Hypothalamus (tissue), 51 donors: ENCODE data around the gene KCNK6.

ENCODE experiments used
- DNase-seq, 51 donors: peaks; one replicate each; lab custom pipeline; 2025; lab: John Stamatoyannopoulos, UW

KCNK6 gene

GRCh38 chr19:38319421-38320258 lies at the start of gene KCNK6:
KCNK6 (plus strand) TSS chr19:38319845; CDS start chr19:38319951, 106 bp downstream.
- DNase-seq, result peak in 14 of 51 donors; percentile 10 to 51 (median 22)

DNA sequence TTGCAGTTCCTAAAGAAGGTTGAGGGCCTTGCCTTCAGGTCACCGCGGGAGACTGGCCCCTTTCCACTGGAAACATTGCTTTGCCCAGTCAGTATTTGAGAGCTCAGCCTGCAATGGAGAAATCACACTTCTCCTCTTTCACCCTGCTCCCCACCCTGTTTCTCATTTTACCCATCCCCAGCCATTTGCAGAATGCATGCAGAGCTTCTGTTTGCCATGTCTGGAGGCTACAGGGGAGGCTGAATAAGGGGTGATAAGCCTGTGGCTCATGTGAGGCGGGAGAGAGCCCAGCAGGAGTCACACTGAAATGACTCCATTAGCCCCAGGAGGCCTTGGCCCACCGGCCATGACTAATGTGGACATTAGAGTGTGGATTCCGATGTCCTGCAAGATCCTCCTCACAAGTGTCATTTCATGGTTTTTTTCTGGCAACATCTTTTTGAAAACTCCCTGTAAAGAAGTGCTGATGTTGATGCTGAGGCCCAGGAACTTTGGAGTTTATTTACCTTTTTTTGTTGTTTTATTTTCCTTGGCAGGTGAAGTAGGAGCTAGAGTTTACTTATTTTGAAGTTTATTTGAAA lies 49.0 kb upstream of the KCNK6 start:
- no peak for DNase-seq

DNA sequence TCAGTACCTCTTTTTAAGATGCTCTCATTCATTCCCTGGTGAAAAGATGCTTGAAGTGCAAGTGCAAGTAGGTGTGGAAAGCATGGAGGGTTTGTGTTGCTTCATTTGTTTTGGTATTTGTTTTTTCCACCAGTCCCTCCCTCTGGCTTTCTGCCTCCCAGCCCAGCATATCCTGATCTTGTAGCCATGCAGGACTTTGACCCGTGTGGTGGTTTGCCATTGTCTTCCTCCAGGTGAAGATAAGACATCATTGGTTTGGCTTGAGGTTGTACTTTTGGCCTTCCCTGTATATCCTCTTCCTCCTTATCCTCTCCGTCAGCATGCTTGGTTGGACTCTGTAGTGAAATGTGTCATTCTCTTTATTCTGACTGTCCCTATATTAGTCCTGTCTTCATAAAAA lies 46.1 kb upstream of the KCNK6 start:
- DNase-seq, result no peak

- peak in 37 of 51 donors; percentile 7 to 83 (median 49) for DNase-seq
Measured at GRCh38 chr19:38274739-38275138, 44.9 kb upstream of the KCNK6 start.

DNA sequence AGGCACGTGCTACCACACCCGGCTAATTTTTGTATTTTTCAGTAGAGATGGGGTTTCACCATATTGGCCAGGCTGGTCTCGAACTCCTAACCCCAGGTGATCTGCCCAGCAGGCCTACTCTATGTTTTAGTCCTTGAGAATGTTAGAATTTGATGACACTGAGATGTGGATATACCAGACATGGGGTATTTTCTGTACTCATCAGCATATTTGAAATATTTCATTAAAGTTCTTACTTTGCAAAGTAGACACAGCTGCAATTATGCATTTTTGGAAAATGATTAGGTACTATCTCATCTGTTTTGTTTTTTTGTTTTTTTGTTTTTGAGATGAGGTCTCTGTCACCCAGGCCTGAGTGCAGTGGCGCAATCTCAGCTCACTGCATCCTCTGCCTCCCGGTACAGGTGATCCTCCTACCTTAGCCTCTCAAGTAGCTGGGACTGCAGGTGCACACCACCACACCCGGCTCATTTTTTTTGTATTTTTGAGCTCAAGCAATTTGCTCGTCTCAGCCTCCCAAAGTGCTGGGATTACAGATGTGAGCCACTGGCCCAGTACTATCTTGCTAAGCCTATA lies 42.6 kb upstream of the KCNK6 start:
- DNase-seq, result no peak

DNA sequence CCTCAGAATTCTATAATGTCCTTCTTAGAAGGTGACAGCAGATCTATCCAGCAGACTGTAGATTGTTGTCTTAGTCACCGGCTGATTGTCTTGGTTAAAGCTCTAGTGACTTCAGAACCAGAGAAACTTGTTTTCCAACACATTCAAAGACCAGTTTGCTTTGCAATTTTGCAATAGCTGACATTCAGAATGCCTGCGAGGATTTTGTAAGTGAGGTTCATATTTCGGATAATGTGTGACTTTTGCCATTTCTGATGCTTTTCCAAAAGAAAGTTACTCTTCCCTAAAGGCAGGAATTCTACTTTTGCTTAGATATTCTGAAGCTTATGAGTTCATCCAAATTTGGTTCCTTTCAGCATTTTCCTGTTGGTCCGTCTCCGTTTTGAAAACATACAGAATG lies 42.1 kb upstream of the KCNK6 start:
- no peak for DNase-seq

- DNase-seq, result no peak
Measured at GRCh38 chr19:38277969-38278680, 41.5 kb upstream of the KCNK6 start.

- no peak for DNase-seq
Measured at GRCh38 chr19:38278751-38279150, 40.9 kb upstream of the KCNK6 start.

GRCh38 chr19:38280030-38280921 lies 39.4 kb upstream of the KCNK6 start:
- no peak for DNase-seq

DNA sequence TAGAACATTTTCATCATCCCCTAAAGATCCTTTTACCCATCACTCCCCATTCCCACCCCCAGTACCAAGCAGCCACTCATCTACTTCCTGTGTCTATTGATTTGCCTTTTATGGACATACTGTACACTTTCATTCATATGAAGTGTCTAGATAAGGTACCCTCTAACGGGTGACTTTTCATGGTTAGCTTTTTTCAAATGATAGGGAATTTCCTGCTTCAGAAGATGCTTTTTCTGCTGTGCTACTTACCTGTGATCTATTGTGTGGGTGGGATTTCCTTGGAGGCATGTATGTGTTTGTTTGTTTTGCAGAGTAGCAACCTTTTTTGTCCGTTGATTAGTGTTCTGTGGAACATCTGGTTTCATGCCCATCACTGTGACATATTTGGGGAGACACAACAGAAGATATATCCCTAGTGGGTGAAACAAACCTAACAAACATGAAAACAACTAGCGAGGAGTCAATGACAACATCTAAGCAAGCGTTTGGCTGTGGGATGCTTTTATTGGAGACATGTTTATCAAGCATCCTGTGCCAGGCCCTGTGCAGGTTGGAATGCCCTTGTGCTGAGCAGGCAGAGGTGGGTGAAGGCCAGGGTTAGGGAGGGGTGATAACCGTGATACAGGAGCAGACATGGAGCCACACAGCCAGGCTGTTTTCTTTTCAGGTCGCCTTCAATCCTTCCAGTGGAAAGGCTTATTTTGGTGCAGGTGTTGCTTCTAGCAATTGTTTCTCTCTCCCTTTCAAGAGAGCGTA lies 37.7 kb upstream of the KCNK6 start:
- DNase-seq, result no peak

DNA sequence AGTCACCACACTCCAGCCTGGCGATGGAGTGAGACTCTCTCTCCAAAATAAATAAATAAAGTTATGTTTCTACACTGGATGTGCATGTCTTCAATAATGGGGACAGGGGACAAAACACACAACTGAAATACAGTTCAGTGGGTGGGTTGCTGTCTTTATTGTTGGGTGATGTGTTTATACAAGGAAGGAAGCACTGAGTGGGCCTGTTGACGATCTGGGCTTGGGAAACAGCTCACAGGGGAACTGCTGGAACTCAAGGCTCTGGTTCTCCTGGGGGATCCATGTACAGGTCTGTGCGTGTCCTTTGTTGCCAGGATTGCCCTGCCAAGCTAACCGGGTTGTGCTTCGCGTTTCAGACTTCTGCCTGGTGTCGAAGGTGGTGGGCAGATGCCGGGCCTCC lies 36.4 kb upstream of the KCNK6 start:
- DNase-seq, result no peak

- DNase-seq, result peak in 5 of 51 donors; percentile 6 to 21 (median 14)
Measured at GRCh38 chr19:38284422-38284821, 35.2 kb upstream of the KCNK6 start.

DNA sequence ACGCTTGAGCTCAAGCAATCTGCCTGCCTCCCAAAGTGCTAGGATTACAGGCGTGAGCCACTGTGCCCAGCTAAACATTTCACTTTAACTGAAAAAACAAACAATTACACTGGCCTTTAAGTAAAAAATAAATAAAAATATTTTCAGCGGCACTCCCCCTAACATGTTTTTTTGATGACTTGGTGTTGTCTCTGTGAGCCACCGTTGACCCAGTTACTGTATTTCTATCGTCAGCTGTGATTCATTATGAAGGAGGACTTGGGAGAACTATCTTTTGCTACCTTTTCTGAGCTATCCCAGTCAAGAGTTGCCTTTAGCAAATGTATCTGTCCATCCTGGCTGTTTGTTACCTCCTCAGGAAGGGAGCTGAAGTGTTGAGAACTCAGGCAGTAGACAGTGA lies 34.1 kb upstream of the KCNK6 start:
- no peak for DNase-seq

GRCh38 chr19:38287604-38288003 lies 32.0 kb upstream of the KCNK6 start:
- peak in 5 of 51 donors; percentile 10 to 25 (median 17) for DNase-seq

- no peak for DNase-seq
Measured at GRCh38 chr19:38288123-38288855, 31.4 kb upstream of the KCNK6 start.

GRCh38 chr19:38289955-38290354 lies 29.7 kb upstream of the KCNK6 start:
- DNase-seq, result no peak

DNA sequence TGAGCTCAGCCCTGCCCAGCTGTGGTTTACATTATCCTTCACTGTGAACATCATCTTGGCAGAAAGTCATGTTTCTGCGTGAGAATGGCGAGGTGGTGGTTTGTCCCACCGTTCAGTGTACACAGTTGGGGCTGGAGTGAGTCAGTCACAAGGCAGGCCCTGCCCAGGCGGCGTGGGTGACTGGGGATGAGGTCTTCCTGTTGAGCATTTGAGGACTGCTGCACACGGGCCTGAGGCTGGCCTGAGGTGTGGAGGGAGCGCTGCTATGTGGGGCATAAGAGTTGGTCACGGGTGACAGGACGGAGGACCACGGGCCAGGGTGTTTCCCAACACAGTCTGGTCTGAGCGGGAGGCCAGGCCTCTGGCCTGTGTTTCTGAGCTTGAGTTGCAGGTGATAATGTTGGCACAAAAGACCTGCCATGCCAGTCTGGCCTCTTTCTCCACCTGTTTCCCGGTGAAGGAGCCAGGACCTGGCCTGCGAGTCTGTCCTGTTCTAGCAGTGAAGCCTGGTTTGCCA lies 29.0 kb upstream of the KCNK6 start:
- peak in 1 of 51 donors; percentile 15 for DNase-seq

GRCh38 chr19:38291855-38292254 lies 27.8 kb upstream of the KCNK6 start:
- DNase-seq, result no peak
